Mucosa of gallbladder (tissue), 1 donor: ENCODE results near the gene RNF38. TPM values are rescaled to one million over a fixed set of nuclear protein-coding genes. Genes with fewer than 3 reads are reported as not detected.

Experiments used
- DNase-seq: peaks from one replicate; pipeline ENCODE4 v3.0.0-alpha.2; 2020; ENCODE audit warnings: low spot score
- total RNA-seq: library from RNA; stranded (reverse); gene quantifications from one replicate; pipeline ENCODE4 v1.2.1, GENCODE V29; 2021
- donor health status: DM: no; HTN: no; CAD: no.

Gene RNF38
- total RNA-seq, 1 donor from 2014 or later, result 49.7 TPM

GRCh38 chr9:36293171-36293570 is 106.9 kb downstream of the RNF38 start:
- DNase-seq, result no peak

- DNase-seq, result no peak
Measured at GRCh38 chr9:36292641-36293040, 107.4 kb downstream of the RNF38 start.

GRCh38 chr9:36290996-36291395 is 109.1 kb downstream of the RNF38 start:
- DNase-seq, result no peak

- no peak for DNase-seq
Measured at GRCh38 chr9:36289836-36290435, 110.1 kb downstream of the RNF38 start.

GRCh38 chr9:36288070-36288469 is 112.0 kb downstream of the RNF38 start:
- DNase-seq, result no peak

Other genes starting within 250 kb of the RNF38 start
- 0.12 TPM for gene CCIN, start 230.9 kb downstream of the RNF38 start, total RNA-seq
- gene CLTA, start 209.3 kb downstream of the RNF38 start, total RNA-seq, result 185 TPM
- gene GNE, start 141.8 kb downstream of the RNF38 start, total RNA-seq, result 24.6 TPM
- gene MELK, start 172.6 kb upstream of the RNF38 start, total RNA-seq, result 2.0 TPM